Measurements from ENCODE around the gene APOM. TPM values are rescaled to one million over a fixed set of nuclear protein-coding genes. Genes with fewer than 3 reads are reported as not detected.
A peak's percentile ranks its signal among the peaks of the same experiment; 100 is the strongest.

The APOM gene
- total RNA-seq, 1 donor from 2014 or later = 2.4 TPM

DNA sequence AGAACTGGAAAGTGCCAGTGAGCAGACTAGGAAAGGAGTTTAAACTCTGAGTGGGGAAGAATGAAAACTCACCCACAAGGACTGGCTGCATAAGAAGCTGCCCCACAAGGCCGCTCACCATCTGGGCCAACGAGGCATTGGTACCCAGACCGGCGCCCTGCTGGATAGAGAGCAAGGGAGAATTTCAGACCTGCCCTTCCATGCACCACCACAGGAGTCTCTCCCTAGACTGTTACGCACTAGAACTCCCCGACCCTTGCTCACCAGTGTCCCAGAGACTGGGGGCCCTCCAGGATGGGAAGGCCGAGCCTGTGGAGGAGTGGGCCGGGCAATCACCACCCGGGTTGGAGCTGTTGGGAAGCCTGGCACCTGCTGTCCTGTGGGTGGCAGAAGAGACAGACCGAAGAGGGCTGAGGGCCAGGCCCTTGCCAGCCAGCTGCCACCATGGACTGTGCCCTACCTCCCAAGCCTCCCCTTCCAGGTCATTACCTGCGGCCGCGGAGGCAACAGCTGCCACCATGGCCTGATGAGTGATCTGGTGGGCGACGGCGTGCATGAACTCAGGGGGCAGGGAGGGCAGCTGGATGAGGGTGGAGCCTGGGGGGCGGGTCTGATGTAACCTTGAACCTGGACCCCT lies 11.8 kb upstream of the APOM start:
- H3K36me3 ChIP-seq = peaks cover 100% of the 10 kb centered on the region
- intact Hi-C loops (cut with micrococcal nuclease) = no loop called here

DNA sequence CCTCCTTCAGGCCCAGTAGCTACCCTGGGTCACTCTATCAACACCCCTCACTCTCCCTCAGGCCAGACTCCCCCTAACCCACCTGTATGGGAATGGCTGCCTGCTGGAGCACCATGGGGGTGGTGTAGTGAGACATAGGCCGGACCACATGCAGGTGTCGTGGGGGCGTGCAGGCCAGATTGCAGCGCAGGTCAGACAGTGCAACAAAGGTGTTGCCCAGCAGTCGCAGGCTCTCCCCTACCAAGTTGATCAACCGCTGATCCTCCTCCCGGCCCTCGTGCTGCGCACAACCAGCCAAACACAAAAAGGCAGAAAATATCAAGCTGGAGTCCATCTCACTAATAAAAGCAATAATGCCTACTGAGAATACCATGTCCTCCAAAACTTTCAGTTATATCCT lies 10.4 kb upstream of the APOM start:
- DNase-seq = no peak
- Histone ChIP-seq H3K27me3 (ENCODE audit: low read depth) (no peaks in the 10 kb centered on the region), H3K36me3 (peaks cover 97% of the 10 kb centered on the region), H3K9me3 (replicated peaks) (no peaks in the 10 kb centered on the region), H3K4me1 (peaks cover 4% of the 10 kb centered on the region), H3K27ac (replicated peaks) (no peak overlapping the region), H3K4me3 (no peak overlapping the region)
- intact Hi-C loops (cut with micrococcal nuclease) = no loop called here
- TF ChIP-seq CTCF (IDR thresholded peaks at IDR 0.05; ENCODE audit: borderline replicate concordance) = no peak

More for the DNA sequence above, 11.8 kb upstream of the APOM start:
- Histone ChIP-seq H3K4me3 (no peak overlapping the region), H3K4me1 (no peaks in the 10 kb centered on the region), H3K27ac (replicated peaks) (no peak overlapping the region), H3K9me3 (replicated peaks) (no peaks in the 10 kb centered on the region), H3K27me3 (ENCODE audit: low read depth) (no peaks in the 10 kb centered on the region)
- DNase-seq = no peak
- no peak for TF ChIP-seq CTCF (IDR thresholded peaks at IDR 0.05; ENCODE audit: borderline replicate concordance)

DNA sequence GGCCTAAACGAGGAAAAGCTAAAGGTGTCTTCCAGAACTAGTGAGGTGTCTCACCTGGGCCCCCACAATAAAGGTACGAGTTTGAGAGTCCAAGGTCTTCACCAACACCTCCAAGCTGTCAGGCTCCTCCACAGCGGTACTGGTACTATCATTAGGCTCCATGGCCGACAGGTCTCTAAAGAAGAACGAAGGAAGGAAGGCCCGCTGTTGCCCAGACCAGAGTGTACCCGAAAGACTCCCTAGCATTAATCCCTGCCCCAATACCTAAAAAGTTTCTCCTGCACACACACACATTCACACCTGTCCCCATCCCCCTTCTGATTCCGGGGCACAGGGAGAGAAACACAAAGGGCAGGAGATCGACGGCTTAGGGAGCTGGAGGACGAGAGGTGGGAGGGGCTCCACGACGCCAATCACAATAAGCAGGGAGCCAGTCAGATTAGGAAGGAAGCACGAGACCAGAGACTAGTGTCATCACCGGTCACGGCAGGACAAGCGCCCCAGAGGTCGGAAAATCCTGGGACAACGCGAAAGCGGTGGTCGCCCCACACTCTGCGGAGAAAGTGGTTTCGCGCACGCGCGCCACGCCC lies 4.0 kb upstream of the APOM start:
- peaks cover 51% of the 10 kb centered on the region for H3K36me3 ChIP-seq
- no peak for DNase-seq

GRCh38 chr6:31652925-31653724 lies 2.6 kb upstream of the APOM start:
- H3K27me3 ChIP-seq (ENCODE audit: low read depth) = no peaks in the 10 kb centered on the region
- H3K36me3 ChIP-seq = peaks cover 48% of the 10 kb centered on the region
- TF ChIP-seq CTCF (IDR thresholded peaks at IDR 0.05; ENCODE audit: borderline replicate concordance) = no peak
- H3K9me3 ChIP-seq (replicated peaks) = no peaks in the 10 kb centered on the region
- peaks cover 43% of the 10 kb centered on the region for H3K4me1 ChIP-seq
- intact Hi-C loops (cut with micrococcal nuclease) = no loop called here
- DNase-seq = peak; percentile 86
- peak overlapping the region; percentile 96 for H3K27ac ChIP-seq (replicated peaks)
- H3K4me3 ChIP-seq = peak overlapping the region; percentile 77

More for the DNA sequence above, 4.0 kb upstream of the APOM start:
- intact Hi-C loops (cut with micrococcal nuclease) = no loop called here
- Histone ChIP-seq H3K27ac (replicated peaks) (peak overlapping the region; percentile 96), H3K4me1 (peaks cover 31% of the 10 kb centered on the region), H3K4me3 (peak overlapping the region; percentile 77), H3K27me3 (ENCODE audit: low read depth) (no peaks in the 10 kb centered on the region), H3K9me3 (replicated peaks) (no peaks in the 10 kb centered on the region)
- TF ChIP-seq CTCF (IDR thresholded peaks at IDR 0.05; ENCODE audit: borderline replicate concordance) = no peak

DNA sequence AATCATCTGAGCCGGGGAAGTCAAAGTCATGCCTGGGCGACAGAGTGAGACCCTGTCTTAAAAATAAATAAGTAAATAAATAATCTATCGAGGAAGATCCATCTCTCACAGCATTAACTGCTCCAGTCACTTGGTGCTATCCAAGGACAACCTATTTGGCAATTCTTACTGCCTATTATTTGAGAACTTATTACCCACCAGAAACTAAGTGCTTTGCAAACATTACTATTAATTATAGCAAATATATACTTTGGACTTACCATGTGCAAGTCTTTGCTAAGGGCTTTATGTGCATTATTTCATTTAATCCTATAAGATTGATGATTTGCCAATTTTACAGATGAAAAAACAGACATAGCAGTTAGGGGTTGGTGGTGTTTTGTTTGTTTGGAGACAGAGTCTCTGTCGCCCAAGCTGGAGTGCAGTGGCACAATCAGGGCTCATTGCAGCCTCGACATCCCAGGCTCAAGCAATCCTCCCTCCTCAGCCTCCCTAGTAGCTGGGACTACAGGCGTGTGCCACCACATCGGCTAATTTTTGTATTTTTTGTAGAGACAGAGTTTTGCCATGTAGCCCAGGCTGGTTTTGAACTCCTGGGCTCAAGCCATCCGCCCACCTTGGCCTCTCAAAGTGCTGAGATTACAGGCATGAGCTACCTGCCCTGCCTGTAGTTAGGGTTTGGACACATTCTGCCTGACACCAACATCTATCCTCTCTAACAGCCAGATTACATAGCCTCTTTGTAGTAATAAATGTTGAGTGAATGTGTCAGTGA lies 933 bp upstream of the APOM start:
- TF ChIP-seq CTCF (IDR thresholded peaks at IDR 0.05; ENCODE audit: borderline replicate concordance) = no peak
- peaks cover 59% of the 10 kb centered on the region for H3K4me1 ChIP-seq
- H3K36me3 ChIP-seq = peaks cover 33% of the 10 kb centered on the region

More for the DNA sequence above, 933 bp upstream of the APOM start:
- no peak overlapping the region for H3K27ac ChIP-seq (replicated peaks)
- no peaks in the 10 kb centered on the region for H3K27me3 ChIP-seq (ENCODE audit: low read depth)
- H3K4me3 ChIP-seq = no peak overlapping the region
- no peak for DNase-seq
- intact Hi-C loops (cut with micrococcal nuclease) = no loop called here
- H3K9me3 ChIP-seq (replicated peaks) = no peaks in the 10 kb centered on the region

All from left ventricle myocardium inferior (tissue), 1 donor.